ENCODE measurements around the gene AQP3.
"Not testable (repeated sequence)": the region's sequence is repeated elsewhere in the genome, so short reads cannot be mapped to it uniquely, and the experiment has no call there.

The AQP3 gene

DNA sequence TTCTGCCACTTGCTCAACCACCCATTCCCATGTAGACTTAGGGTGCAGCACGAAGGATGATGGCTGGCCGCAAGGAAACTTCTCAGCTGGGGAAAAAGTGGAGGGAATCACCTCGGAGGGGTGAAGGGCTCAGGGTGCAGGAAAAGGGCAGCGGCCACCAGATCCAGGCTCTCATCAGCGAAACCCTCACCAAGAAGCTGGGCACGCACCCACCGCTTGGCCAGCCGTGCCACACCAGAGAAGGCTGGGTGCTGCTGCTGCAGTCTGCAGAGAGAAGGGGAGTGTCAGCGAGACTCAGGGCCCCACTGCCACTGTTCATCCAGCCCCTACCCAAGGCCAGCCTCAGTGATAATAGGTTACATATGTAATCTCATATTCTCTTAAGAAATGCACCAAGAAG, 17.7 kb upstream of the AQP3 start:
- no peak for DNase-seq (ENCODE audit: low read depth in 2 of 2)

DNA sequence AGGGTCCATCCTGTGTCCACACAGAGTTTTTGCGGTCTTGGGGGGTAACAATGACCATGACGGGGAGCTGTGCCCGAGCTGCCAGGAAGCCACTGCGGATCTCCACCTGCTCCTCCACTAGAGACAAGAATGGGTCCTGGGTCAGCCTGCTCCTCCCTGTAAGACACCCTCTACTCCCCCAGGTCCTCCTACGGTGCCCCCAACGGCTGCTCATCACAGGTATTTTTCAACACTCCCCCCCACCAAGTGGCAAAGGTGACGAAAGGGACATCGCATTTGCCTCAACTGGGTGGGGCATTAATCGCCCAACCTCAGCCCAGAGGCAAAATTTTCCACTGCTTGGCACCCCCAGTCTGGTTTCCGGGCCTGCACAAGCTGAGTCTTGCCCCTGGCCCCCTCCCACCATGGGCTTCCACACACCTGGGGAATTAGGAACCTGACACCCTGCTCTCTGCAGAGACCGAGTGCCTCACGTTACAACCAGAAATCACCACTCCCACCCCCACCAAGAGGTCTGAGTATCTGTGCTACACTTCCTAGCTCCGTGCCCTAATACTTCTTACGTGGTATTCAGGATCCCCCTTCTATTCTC, 16.7 kb upstream of the AQP3 start:
- DNase-seq (ENCODE audit: low read depth in 2 of 2), result no peak

DNA sequence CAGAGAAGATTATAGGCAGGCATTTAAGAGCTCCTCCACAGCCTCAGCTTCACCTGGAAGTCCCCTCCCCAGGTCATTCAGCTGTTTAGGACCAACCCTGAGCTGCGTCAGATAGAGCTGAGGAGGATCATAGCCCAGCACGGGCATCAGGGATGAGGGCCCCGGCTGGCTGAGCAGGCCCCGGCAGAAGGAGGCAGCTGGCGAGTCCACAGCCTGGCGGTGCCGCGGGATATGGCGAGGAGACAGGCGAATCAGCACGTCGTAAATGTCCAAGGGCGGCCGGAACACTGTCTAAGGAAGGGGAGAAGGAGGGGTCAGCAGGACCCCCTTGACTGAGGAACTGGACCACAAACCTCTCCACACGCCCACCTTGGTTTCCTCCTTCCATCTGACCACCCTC, 15.8 kb upstream of the AQP3 start:
- DNase-seq (ENCODE audit: low read depth in 2 of 2), result no peak

DNA sequence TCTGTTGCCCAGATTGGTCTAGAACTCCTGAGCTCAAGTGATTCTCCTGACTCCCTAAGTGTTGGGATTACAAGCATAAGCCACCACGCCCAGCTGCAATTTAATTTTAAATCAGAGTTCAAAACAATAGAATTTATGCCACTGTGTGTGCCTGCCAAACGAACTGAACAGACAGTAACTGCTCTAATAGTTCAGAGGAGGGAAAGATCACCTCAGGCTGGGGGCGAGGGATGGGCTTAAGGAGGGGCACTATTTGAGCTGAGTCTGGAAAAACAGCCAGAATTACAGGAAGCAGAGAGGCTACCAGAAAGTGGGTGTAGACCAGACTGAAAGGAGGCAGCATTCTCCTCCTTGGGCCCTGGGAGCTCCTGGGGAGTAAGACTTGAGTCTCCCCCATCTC, 14.1 kb upstream of the AQP3 start:
- no peak for DNase-seq (ENCODE audit: low read depth in 2 of 2)

DNA sequence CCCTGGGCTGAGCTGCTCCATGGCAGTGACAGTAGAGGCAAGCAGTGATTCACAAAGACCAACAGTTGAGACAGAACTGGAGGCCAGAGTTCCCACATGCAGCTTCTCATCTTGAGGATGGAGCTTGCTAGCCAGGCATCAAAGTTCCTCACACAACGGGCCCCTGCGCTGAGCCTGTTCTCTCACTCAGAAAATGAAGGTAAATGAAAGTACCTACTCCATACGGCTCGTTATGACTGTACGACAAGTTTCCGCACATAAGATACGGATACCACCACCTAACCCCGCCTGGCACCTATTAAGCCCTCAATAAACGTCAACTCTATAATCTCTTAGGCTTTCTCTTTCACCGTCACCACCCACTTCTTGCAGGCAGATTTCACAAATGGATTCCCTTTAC, 13.5 kb upstream of the AQP3 start:
- no peak for DNase-seq (ENCODE audit: low read depth in 2 of 2)

DNA sequence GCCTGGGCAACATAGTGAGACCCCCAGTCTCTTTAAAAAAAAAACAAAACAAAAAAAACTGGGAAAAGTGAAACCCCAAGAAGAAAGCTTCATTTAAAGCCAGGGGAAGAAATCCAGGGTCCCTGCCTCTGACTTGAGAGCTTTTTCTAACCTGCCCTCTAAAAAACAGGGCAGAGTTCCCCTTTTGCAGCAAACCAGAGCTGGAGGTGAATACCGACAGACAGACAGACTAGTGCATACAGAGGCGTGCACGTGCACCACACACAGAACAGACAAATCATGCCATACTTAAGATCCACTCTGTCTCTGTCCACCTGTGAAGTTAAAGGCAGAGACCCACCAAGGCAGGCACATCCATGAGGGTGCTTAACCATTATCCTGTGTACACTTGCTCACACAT, 11.7 kb upstream of the AQP3 start:
- no peak for DNase-seq (ENCODE audit: low read depth in 2 of 2)

DNA sequence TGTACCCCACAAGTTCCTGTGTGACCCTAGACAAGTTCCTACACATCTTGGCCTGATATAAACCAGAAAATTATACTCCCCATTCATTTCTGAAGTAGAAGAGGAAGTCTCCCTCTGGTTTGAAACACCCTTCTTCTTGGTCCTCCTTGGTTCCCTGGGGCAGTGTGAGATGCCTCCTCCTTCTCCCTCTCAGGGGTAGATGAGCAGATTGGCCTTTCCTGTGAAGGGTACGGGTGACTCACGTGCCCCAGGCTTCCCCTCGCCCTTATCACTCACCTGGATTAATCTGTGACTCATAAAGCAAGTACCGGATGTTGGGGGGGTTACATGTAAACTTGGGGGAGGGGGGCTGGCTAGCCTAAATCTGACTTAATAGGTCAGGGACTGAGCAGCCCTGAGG, 11.1 kb upstream of the AQP3 start:
- peak; percentile 61 to 77 for DNase-seq (ENCODE audit: low read depth in 2 of 2)

DNA sequence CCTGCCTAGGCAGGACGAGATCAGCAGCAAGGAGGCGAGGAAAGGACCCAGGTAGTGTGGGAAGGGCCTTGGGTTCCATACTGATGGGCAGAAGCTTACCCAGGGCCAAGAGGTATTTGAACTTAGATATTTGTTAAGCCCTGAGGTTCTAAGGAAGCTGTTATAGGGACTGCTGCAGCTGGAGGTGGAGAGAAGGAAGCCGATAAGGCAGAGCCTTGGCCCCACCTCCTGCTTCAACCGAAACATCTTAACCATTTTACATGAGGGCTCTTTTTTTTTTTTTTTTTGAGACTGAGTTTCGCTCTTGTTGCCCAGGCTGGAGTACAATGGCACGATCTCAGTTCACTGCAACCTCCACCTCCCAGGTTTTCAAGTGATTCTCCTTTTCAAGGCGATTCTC, 8.6 kb upstream of the AQP3 start:
- no peak for DNase-seq (ENCODE audit: low read depth in 2 of 2)

DNA sequence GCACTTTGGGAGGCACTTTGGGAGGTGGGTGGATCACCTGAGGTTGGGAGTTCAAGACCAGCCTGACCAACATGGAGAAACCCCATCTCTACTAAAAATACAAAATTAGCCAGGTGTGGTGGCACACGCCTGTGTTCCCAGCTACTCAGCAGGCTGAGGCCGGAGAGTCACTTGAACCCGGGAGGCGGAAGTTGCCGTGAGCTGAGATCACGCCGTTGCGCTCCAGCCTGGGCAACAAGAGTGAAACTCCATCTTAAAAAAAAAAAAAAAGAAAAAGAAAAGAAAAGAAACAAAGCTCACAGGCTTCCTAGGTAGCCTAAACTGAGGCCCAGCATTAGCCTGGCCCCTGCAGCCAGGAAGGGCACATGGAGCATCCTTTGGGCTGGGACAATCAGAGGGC, 8.1 kb upstream of the AQP3 start:
- DNase-seq (ENCODE audit: low read depth in 2 of 2), result not testable (repeated sequence)

DNA sequence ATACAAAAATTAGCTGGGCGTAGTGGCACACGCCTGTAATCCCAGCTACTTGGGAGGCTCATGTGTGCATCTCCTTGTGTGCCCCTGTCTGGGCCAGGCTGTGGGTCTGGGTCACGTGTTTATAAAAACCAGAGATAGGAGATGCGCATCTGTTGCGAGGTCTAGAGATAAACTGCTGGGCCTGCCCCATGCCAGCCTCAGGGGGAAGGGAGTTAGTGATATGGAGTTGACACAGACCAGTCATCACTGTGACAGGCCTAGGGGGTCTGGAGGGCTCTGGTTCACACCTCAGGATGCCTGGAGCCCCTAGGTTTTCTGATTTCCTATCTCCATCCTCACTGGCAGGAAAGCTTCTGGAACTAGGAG, 7.3 kb upstream of the AQP3 start:
- not testable (repeated sequence) for DNase-seq (ENCODE audit: low read depth in 2 of 2)

DNA sequence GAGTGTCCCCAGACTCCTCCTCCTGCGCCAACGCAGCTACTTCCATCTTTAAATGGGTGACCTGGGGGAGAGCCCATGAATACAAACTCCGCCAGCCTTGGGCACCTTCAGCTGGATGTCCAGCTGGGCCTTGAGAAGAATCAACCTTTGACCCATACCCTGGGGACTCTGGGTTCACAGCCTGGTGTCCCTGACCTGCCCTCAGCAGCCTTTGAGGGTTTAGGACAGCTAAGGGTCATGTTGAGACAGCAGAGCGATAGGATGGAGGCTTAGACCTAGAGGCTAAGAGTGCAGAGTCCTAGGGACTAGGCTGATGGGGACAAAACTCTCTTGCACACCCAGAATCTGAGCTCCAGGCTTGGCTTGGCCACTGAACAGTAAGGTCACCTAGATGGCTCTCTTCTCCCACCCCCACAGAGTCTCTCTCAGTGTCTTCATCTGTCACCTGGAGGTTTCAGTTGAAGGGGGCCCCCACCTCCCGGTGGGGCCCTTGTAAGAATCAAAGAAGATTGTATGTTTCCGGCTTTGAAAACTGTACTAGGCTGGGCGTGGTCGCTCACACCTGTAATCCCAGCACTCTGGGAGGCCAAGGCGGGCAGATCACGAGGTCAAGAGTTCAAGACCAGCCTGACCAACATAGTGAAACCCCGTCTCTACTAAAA, 6.7 kb upstream of the AQP3 start:
- no peak for DNase-seq (ENCODE audit: low read depth in 2 of 2)

DNA sequence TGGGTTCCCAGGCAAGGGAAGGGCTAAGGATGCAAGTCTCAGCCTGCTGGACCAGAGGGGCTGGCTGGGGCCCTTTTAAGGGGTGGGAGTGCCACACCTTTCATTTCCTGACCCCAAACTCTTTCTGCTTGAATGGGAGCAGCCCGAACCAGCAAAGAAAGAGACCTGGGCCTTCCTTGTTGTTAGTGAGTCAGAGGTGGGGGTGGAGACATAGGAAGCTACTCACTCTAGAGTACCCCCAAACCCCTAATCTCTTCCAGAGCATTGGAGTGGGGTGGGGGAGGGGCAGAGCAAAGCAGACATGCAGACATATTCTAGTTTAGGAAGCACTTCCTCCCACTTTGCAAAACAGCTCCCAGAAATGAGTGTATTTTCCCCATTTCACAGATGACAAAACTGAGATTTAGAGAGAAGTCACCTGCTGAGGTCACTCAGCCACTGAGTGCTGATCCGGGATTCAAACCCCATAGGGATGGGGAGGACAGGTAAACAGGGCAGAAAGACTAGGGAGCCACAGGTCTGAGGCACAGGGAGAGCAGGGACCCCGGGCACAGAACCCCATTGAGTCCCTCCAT, 6.0 kb upstream of the AQP3 start:
- DNase-seq (ENCODE audit: low read depth in 2 of 2), result no peak

DNA sequence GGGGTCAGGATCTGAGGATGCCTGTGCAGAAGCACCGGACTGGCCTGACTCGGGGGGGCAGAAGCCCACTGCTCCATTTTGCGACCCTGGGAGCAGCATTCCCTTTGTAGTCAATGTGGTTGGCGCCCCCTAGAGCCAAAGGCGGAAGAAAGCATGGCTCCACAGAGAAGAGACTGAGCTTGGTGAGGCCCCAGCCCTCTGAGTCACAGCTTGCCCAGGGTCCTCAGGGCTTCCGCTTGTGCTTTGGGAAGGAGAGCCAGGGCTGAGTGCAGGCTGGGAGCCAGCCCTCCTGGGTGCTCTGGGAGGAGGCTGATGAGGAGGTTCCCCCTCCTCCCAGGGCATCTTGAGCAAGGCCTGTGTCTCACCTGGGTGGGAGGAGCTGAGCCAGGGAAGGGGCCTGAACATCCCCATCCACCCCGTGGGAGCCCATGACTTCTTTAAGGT, 5.5 kb upstream of the AQP3 start:
- peak in 1 of 2 donors; percentile 39 for DNase-seq (ENCODE audit: low read depth in 2 of 2)

DNA sequence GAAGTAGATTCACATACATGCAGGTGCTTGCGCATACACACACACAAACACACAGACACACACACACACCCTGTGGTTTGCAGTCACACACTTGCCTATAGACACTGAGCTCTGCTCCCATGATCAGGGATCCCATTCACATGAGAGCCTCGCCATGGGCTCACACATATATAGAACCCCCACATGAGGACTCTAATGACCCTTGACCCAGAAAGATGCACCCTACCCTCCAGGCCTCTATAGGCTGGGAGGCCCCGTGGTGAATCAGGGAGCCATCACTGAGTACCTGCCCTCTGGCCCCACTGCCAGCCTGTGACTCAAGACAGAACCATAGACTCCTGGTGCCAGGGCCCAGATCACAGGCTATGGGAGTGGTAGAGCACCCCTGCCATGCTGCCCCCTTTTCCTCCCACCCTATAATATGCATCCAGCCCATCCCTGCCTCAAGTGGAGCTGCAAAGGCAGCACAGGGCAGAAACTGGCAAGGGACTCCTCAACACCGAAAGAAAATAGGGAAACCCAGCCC, 3.3 kb upstream of the AQP3 start:
- DNase-seq (ENCODE audit: low read depth in 2 of 2), result no peak

DNA sequence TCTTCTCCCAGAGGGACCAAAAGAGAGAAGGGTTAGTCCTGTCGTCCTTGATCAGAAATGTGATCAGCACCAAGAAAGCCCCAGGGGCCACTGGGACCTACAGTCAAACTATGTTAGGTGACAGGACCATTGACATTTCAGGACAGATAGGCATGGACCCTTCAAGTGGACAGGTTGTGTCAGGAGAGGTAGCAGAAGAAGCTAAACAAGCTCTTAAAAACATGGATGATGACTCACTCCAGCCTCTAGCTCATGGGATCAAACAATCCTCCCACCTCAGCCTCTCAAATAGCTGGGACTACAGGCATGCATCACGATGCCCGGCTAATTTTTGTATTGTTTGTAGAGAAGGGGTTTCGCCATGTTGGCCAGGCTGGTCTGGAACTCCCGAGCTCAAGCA, 2.3 kb upstream of the AQP3 start:
- no peak for DNase-seq (ENCODE audit: low read depth in 2 of 2)

DNA sequence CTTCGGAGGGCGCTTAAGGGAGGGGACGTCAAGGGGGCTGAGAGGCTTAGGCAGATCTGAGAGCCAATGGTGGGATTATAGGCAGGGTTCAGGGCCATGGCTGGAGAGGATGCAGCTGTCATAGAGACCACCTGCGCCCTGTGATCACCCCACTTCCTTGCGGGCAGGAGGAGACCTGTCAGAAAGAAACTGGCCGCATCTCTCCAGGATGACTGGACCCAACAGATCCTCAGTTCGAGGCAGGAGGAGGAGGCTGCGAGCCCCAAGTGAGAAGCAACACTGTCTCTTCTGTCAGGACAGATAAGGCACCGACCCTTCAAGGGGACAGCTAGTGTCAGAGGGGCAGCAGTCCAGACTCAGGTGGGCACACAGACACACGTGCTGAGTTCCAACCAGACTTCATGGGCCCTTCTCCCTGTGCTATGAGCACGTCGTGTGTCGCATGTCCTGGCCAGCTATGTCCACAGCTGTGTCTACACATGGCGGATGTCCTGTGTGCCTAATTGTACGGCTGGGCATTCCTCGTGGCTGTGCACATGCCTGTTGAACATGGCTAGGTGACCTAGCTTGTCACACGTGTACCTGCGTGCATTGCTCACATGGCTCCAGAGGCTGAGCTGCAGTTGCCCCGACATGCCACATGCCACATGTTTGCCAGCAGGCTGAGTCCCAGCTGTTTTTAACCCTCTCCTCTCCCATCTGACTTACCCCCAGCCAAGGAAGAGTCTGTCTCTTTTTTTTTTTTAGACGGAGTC, 583 bp upstream of the AQP3 start:
- no peak for DNase-seq (ENCODE audit: low read depth in 2 of 2)

DNA sequence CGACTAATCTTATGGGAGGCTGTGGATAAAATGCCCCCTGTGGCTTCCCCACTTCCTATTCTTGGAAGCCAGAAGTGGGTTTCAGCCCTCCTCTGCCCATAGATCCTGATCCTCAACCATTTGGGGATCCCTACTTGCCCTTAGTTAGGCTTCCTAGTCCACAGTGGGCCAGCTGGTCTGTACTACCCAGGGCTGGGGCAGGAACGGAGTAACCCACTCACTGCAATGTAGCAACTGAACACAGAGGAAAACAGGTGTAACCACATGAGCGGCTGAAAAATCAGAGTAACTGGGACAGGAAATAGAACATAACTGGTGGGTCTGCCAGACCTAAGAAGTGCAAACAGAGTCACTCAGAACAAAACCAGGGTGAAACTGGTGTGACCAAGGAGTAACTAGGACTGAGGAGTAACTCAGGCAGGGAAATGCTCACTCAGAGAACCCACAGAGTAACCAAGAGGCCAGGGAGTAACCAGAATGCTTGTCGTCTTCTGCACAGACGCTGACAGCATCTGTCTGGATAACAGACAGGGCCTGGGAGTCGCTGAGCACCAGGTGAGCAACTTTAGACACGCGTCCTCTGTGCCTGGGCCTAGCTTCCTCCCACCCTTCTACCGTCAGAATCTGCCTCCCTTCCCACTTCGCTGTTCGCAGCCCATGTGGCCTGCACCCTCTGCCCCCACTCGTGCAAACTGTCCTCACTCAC, 1.0 kb downstream of the AQP3 start:
- no peak for DNase-seq (ENCODE audit: low read depth in 2 of 2)

DNA sequence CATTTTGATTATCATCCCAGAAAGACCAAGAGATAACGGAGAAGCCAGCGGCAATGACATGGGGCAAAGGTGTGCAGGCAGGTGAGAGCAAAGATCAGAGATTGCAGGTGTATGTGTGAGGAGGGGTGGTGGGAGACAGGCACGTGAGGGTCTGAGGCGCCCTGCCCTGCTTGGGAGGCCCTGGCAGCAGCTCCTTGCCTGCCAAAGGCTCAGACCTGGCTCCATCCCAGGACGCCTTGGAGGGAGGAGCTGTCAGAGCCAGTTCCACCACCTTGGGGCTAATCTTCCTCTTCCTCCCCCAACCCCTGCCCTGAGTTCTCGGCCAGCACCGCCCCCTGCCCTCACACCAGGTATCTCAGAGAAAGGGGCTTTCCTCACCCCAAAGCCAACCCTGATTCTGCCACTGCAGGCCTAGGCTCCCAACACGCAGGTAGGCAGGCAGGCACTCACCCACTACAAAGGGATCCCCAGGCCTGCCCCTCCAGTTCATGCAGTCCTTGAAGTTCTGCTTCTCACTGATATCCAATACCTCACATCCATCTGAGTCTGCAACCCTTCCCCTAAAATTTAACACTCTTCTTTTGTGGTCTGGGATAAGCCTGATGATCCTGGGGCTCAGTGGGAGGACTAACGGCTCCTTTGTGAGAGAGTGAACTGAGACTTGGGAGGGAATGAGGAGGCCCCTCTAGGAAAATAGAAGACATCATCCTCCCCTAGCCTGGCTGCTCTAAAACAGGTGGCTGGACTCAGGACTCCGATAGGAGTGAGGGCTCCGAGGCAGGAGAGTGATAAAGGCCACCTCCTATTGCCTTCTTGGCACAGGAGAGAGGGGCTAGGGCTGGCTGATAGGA, 1.8 kb downstream of the AQP3 start:
- DNase-seq (ENCODE audit: low read depth in 2 of 2), result no peak

DNA sequence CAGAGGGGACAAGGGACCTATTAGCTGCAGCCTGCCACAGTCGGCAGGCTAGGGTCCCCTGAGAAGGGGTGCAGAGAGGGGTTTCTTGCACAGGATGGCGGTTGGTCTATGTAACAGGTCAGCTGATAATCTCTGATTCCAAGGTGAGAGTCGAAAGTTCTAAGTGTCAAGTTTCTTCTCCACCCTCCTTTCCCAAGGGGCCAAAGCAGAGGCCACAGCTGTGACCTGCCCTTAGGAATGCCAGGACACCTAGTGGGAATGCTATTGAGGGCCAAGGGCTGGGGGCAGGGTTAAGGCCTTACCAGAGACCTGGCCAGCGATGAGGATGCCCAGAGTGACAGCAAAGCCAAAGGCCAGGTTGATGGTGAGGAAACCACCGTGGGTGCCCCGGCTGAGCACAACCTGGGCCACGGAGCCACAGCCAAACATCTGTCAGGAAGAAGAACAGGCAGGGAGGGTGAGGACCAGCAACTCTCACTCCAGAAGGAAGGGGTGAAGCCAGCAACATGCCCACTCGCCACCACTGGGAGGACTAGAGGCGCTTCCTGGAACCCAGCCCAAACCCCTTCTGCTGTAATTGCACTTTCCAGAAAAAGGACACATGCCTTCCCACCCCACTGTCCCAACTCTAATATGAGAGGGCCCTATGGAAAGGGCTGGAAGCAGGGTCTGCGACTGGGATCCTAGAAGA, 3.8 kb downstream of the AQP3 start:
- DNase-seq (ENCODE audit: low read depth in 2 of 2), result no peak

DNA sequence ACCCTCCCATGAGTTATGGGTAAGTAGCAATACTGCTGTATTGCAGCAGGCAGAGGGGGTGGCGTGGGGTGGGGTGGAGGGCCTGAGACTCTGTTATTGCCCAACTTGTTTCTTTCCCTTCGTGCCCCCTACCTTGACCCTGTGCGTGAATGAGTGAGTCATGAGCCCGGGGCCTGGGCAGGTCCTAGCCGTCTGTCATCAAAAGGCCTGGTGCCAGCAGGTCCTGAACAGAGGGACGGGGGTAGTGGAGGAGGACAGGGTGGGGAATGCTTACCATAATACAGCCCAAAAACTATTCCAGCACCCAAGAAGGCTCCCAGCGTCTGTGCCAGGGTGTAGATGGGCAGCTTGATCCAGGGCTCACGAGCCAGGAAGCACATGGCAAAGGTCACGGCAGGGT, 4.3 kb downstream of the AQP3 start:
- DNase-seq (ENCODE audit: low read depth in 2 of 2), result no peak

DNA sequence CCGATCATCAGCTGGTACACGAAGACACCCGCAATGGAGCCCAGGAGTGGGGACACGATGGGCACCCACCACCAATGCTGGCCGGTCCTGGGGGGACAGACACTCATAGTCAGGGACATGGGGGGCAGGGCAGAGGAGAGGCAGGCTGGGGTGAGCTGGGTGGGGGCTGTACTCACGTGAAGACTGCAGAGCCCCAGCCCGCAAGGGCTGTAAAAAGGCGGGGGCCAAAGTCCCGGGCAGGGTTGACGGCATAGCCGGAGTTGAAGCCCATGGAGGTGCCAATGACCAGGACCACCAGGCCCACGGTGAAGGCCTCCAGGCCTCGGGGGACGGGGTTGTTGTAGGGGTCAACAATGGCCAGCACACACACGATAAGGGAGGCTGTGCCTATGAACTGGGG, 5.3 kb downstream of the AQP3 start:
- DNase-seq (ENCODE audit: low read depth in 2 of 2), result no peak
